ENCODE data around the gene ADD2. TPM values are rescaled to one million over a fixed set of nuclear protein-coding genes. Genes with fewer than 3 reads are reported as not detected.

Gene ADD2
- total RNA-seq, 2 donors from 2014 or later, result 2.3 to 7.6 TPM

GRCh38 chr2:70676301-70677035 is 91.5 kb downstream of the ADD2 start:
- intact Hi-C loops (cut with DNase I), result no loop called here
- whole genome bisulfite sequencing, 2 donors, result 91 to 94% methylated on average over 17 to 20 of the region's 20 CpGs
- no peaks in the 10 kb centered on the region for H3K27me3 ChIP-seq
- no peak for ATAC-seq
- H3K4me3 ChIP-seq, result no peak overlapping the region
- H3K27ac ChIP-seq, result no peak overlapping the region
- no peaks in the 10 kb centered on the region for H3K4me1 ChIP-seq
- DNase-seq, result no peak
- H3K9me3 ChIP-seq, result no peaks in the 10 kb centered on the region
- TF ChIP-seq CTCF (IDR thresholded peaks at IDR 0.05), result no peak
- TF ChIP-seq POLR2A (IDR thresholded peaks at IDR 0.05), result no peak
- H3K36me3 ChIP-seq (replicated peaks in 1 of 2; ENCODE audit: insufficient read depth in 1 of 2, low read depth in 2 of 2), result no peaks in the 10 kb centered on the region

DNA sequence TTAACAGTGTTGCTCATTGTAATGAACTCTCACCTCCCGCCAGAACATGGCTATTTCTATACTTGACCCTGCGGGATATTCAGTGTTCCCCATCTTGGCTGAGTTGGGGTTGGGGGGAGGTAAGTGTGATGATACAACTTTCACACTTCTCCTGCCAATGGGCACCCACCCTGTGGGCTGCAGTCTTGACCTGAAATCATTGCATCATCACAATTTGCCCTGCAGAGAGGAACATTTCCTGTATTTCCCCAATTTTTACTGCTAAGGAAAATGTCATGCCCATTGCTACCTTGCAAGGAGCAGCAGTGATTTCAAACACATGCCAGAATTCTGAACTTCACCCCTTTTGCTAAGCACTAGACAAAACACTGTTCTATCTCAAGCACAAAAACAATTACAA is 92.1 kb downstream of the ADD2 start:
- Histone ChIP-seq H3K36me3 (replicated peaks in 1 of 2; ENCODE audit: insufficient read depth in 1 of 2, low read depth in 2 of 2) (no peaks in the 10 kb centered on the region), H3K27ac (no peak overlapping the region), H3K4me3 (no peak overlapping the region), H3K27me3 (no peaks in the 10 kb centered on the region), H3K4me1 (no peaks in the 10 kb centered on the region), H3K9me3 (no peaks in the 10 kb centered on the region)
- no peak for ATAC-seq
- intact Hi-C loops (cut with DNase I), result no loop called here
- TF ChIP-seq CTCF (IDR thresholded peaks at IDR 0.05) (no peak), POLR2A (IDR thresholded peaks at IDR 0.05) (no peak)
- 95 to 98% methylated on average over 2 of the region's 2 CpGs for WGBS, 2 donors
- no peak for DNase-seq

DNA sequence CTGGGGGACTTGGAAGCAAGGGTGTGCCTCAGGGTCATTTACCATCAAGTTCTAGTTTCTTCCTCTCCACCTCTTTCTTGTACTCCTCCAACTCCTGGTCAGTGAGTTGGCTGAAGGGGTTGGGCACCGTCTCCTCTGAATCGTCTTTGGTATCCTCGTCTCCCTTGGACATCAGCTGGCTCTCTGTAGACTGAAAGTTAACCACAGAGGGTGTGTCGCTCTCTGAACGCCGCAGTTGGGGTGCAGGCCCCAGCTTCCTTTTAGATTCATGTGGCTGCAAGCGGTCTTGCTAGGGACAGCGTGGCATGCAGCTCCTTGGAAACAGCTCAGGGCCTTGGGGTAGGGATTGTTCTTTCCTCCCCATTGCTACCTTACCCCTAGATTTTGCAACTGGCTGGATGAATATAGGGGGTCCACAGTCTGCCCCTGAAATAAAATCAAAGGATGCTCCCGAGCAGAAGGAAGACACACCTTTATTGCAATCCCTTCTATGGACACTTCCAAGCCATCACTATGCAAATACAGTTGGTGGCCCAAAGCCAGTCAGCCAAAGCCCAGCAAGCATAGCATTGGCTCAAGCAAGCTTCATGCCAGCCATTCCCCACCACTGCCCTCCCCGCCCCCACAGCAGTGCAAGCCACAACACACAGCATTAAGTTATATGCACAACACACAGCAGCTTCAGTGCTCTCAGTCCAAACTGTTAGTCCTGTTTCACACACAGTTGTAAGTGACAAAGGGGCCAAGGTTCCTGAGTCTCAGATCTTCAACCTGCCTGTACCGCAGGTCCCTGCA is 93.2 kb downstream of the ADD2 start:
- H3K4me3 ChIP-seq, result no peak overlapping the region
- no peaks in the 10 kb centered on the region for H3K9me3 ChIP-seq
- intact Hi-C loops (cut with DNase I), result no loop called here
- H3K36me3 ChIP-seq (replicated peaks in 1 of 2; ENCODE audit: insufficient read depth in 1 of 2, low read depth in 2 of 2), result no peaks in the 10 kb centered on the region
- 93 to 94% methylated on average over 10 to 11 of the region's 11 CpGs for WGBS, 2 donors
- DNase-seq (no peak), ATAC-seq (no peak)
- H3K27me3 ChIP-seq, result no peaks in the 10 kb centered on the region
- no peaks in the 10 kb centered on the region for H3K4me1 ChIP-seq
- TF ChIP-seq POLR2A (IDR thresholded peaks at IDR 0.05), result no peak
- no peak for TF ChIP-seq CTCF (IDR thresholded peaks at IDR 0.05)
- no peak overlapping the region for H3K27ac ChIP-seq

- ATAC-seq, result no peak
- H3K4me3 ChIP-seq, result no peak overlapping the region
- TF ChIP-seq CTCF (IDR thresholded peaks at IDR 0.05) (no peak), POLR2A (IDR thresholded peaks at IDR 0.05) (no peak)
- H3K27ac ChIP-seq, result no peak overlapping the region
- 51 to 53% methylated on average over 7 of the region's 7 CpGs for WGBS, 2 donors
- H3K27me3 ChIP-seq, result no peaks in the 10 kb centered on the region
- no peak for DNase-seq
- no peaks in the 10 kb centered on the region for H3K4me1 ChIP-seq
- H3K9me3 ChIP-seq, result no peaks in the 10 kb centered on the region
- no peaks in the 10 kb centered on the region for H3K36me3 ChIP-seq (replicated peaks in 1 of 2; ENCODE audit: insufficient read depth in 1 of 2, low read depth in 2 of 2)
- intact Hi-C loops (cut with DNase I), result no loop called here
These were observed 94.9 kb downstream of the ADD2 start for GRCh38 chr2:70673041-70673647.
